ENCODE results near the gene TMUB1.

TMUB1 gene

GRCh38 chr7:151082141-151083070 is 887 bp downstream of the TMUB1 start:
- DNase-seq, result no peak

- DNase-seq, result no peak
Observed at GRCh38 chr7:151081170-151082101, 1.9 kb downstream of the TMUB1 start.

- DNase-seq, result peak; percentile 71 to 93
Observed at GRCh38 chr7:151080522-151081169, 2.6 kb downstream of the TMUB1 start, which contains the start of gene FASTK. Gene FASTK, minus strand, starts transcription at chr7:151080809. Its CDS starts 43 bp downstream, at chr7:151080766.

- no peak for DNase-seq
Observed at GRCh38 chr7:151080067-151080521, 3.2 kb downstream of the TMUB1 start.

- no peak for DNase-seq
Observed at GRCh38 chr7:151079199-151079910, 3.9 kb downstream of the TMUB1 start.

GRCh38 chr7:151078233-151079040 is 4.9 kb downstream of the TMUB1 start:
- DNase-seq, result no peak

GRCh38 chr7:151077705-151078232 is 5.5 kb downstream of the TMUB1 start:
- no peak for DNase-seq

- DNase-seq, result no peak
Observed at GRCh38 chr7:151076863-151077704, 6.2 kb downstream of the TMUB1 start.

- no peak for DNase-seq
Observed at GRCh38 chr7:151075978-151076426, 7.3 kb downstream of the TMUB1 start.

- no peak for DNase-seq
Observed at GRCh38 chr7:151075662-151075971, 7.7 kb downstream of the TMUB1 start.

GRCh38 chr7:151074817-151075661 is 8.3 kb downstream of the TMUB1 start:
- no peak for DNase-seq

- DNase-seq, result no peak
Observed at GRCh38 chr7:151073990-151074389, 9.3 kb downstream of the TMUB1 start.

- no peak for DNase-seq
Observed at GRCh38 chr7:151071032-151071866, 12.0 kb downstream of the TMUB1 start.

- DNase-seq, result no peak
Observed at GRCh38 chr7:151070574-151070960, 12.7 kb downstream of the TMUB1 start.

- no peak for DNase-seq
Observed at GRCh38 chr7:151069841-151070573, 13.3 kb downstream of the TMUB1 start.

GRCh38 chr7:151068069-151068773 is 15.1 kb downstream of the TMUB1 start:
- no peak for DNase-seq
